ENCODE results near the gene PTPRG. TPM values are rescaled to one million over a fixed set of nuclear protein-coding genes. Genes with fewer than 3 reads are reported as not detected.

The PTPRG gene
- total and polyA plus RNA-seq, 2 experiments from 2014 or later, result 24.4 to 131 TPM

GRCh38 chr3:61537366-61537765 is 24.0 kb upstream of the PTPRG start:
- Histone ChIP-seq H3K36me3 (ENCODE audit: insufficient read depth) (no peaks in the 10 kb centered on the region), H3K9me2 (ENCODE audit: insufficient read depth) (no peaks in the 10 kb centered on the region), H3K4me1 (ENCODE audit: insufficient read depth) (peaks cover 18% of the 10 kb centered on the region), H3F3A (replicated peaks; ENCODE audit: low read depth) (no peaks in the 10 kb centered on the region), H2AFZ (no peak overlapping the region), H3K79me2 (replicated peaks; ENCODE audit: insufficient read depth) (no peaks in the 10 kb centered on the region), H3K27ac (ENCODE audit: low read depth) (peak overlapping the region; percentile 65), H4K20me1 (replicated peaks; ENCODE audit: insufficient read depth) (no peaks in the 10 kb centered on the region), H3K27me3 (ENCODE audit: insufficient read depth) (no peaks in the 10 kb centered on the region), H3K4me2 (peak overlapping the region; percentile 1), H3K4me3 (peak overlapping the region; percentile 5; the same call in 1 of the 2 replicates)
- DNase-seq (ENCODE audit: low spot score) (peak; percentile 74), ATAC-seq (peak; percentile 87)
- Mint-ChIP-seq H3K4me1 (peaks cover 37% of the 10 kb centered on the region), H3K36me3 (ENCODE audit: low read depth) (no peaks in the 10 kb centered on the region; the same call in 2 of the 3 replicates), H3K9me3 (no peaks in the 10 kb centered on the region), H3K4me3 (peak overlapping the region; percentile 13), H3K27me3 (ENCODE audit: insufficient read depth, low read depth, poor library complexity) (peaks cover 7% of the 10 kb centered on the region), H3K27ac (peak overlapping the region; percentile 88)
- TF ChIP-seq EZH2phosphoT487 (IDR thresholded peaks at IDR 0.05; ENCODE audit: unreplicated experiment) (no peak), NANOG (IDR thresholded peaks at IDR 0.05; ENCODE audit: borderline replicate concordance) (peak; percentile 39; the same call in 1 of the 2 replicates)

GRCh38 chr3:61538486-61538885 is 22.9 kb upstream of the PTPRG start:
- H3K4me3 ChIP-seq, result no peak overlapping the region
- Mint-ChIP-seq H3K27ac (no peak overlapping the region), H3K9me3 (no peaks in the 10 kb centered on the region), H3K27me3 (ENCODE audit: insufficient read depth, low read depth, poor library complexity) (peaks cover 6% of the 10 kb centered on the region), H3K4me3 (no peak overlapping the region), H3K4me1 (peaks cover 35% of the 10 kb centered on the region), H3K36me3 (ENCODE audit: low read depth) (no peaks in the 10 kb centered on the region; the same call in 2 of the 3 replicates)
- H3K9me2 ChIP-seq (ENCODE audit: insufficient read depth), result 0 out of 2 replicates have a peak, but pooled peaks cover 5% of the 10 kb centered on the region
- no peaks in the 10 kb centered on the region for H3K36me3 ChIP-seq (ENCODE audit: insufficient read depth)
- H3K27ac ChIP-seq (ENCODE audit: low read depth), result no peak overlapping the region
- H3K79me2 ChIP-seq (replicated peaks; ENCODE audit: insufficient read depth), result no peaks in the 10 kb centered on the region
- ATAC-seq, result no peak
- no peak for DNase-seq (ENCODE audit: low spot score)
- no peak overlapping the region for H2AFZ ChIP-seq
- TF ChIP-seq POLR2AphosphoS5 (IDR thresholded peaks at IDR 0.05; ENCODE audit: low read depth), result no peak
- TF ChIP-seq ETS1 (IDR thresholded peaks at IDR 0.05), result no peak
- no peak for TF ChIP-seq JUNB (IDR thresholded peaks at IDR 0.05; ENCODE audit: unreplicated experiment)
- no peak for TF ChIP-seq CTCF (conservative IDR thresholded peaks at IDR 0.05; ENCODE audit: low read depth in 2 of 2)
- TF ChIP-seq CREB1 (CRISPR knock-in tag; IDR thresholded peaks at IDR 0.05; ENCODE audit: low read depth), result no peak
- peaks cover 18% of the 10 kb centered on the region for H3K4me1 ChIP-seq (ENCODE audit: insufficient read depth)
- H3F3A ChIP-seq (replicated peaks; ENCODE audit: low read depth), result no peaks in the 10 kb centered on the region
- H3K4me2 ChIP-seq, result no peak overlapping the region
- no peaks in the 10 kb centered on the region for H4K20me1 ChIP-seq (replicated peaks; ENCODE audit: insufficient read depth)
- H3K27me3 ChIP-seq (ENCODE audit: insufficient read depth), result no peaks in the 10 kb centered on the region

- Histone ChIP-seq H2AFZ (no peak overlapping the region), H3K9me2 (ENCODE audit: insufficient read depth) (0 out of 2 replicates have a peak, but pooled peaks cover 8% of the 10 kb centered on the region), H4K20me1 (replicated peaks; ENCODE audit: insufficient read depth) (no peaks in the 10 kb centered on the region), H3K27ac (ENCODE audit: low read depth) (no peak overlapping the region), H3K4me3 (no peak overlapping the region), H3K27me3 (ENCODE audit: insufficient read depth) (no peaks in the 10 kb centered on the region), H3K4me1 (ENCODE audit: insufficient read depth) (peaks cover 11% of the 10 kb centered on the region), H3K79me2 (replicated peaks; ENCODE audit: insufficient read depth) (no peaks in the 10 kb centered on the region), H3K36me3 (ENCODE audit: insufficient read depth) (no peaks in the 10 kb centered on the region), H3F3A (replicated peaks; ENCODE audit: low read depth) (no peaks in the 10 kb centered on the region), H3K4me2 (no peak overlapping the region)
- no peaks in the 10 kb centered on the region for H3K9me3 Mint-ChIP-seq
- no peak overlapping the region for H3K4me3 Mint-ChIP-seq
- peaks cover 22% of the 10 kb centered on the region for H3K4me1 Mint-ChIP-seq
- H3K27me3 Mint-ChIP-seq (ENCODE audit: insufficient read depth, low read depth, poor library complexity), result peaks cover 6% of the 10 kb centered on the region
- no peak for DNase-seq (ENCODE audit: low spot score)
- H3K27ac Mint-ChIP-seq, result no peak overlapping the region
- no peak for ATAC-seq
- no peaks in the 10 kb centered on the region; the same call in 2 of the 3 replicates for H3K36me3 Mint-ChIP-seq (ENCODE audit: low read depth)
- TF ChIP-seq POLR2AphosphoS5 (IDR thresholded peaks at IDR 0.05; ENCODE audit: low read depth) (no peak), EZH2 (IDR thresholded peaks at IDR 0.05; ENCODE audit: low read depth, unreplicated experiment) (no peak)
Measured at GRCh38 chr3:61541694-61542093, 19.7 kb upstream of the PTPRG start.

All from GM23338 (cell line).